Measurements from ENCODE around the gene ME1. TPM values are rescaled to one million over a fixed set of nuclear protein-coding genes. Genes with fewer than 3 reads are reported as not detected.

Gene ME1
- total RNA-seq, 1 donor from 2014 or later: 12.8 TPM

- Histone ChIP-seq H3K27me3 (no peaks in the 10 kb centered on the region), H3K36me3 (no peaks in the 10 kb centered on the region), H3K4me3 (no peak overlapping the region), H3K27ac (no peak overlapping the region), H3K9me3 (no peaks in the 10 kb centered on the region), H3K4me1 (peaks cover 8% of the 10 kb centered on the region)
- TF ChIP-seq CTCF (IDR thresholded peaks at IDR 0.05) (no peak), POLR2AphosphoS5 (IDR thresholded peaks at IDR 0.05; ENCODE audit: insufficient read depth in 1 of 2, low read depth in 1 of 2) (no peak), POLR2A (IDR thresholded peaks at IDR 0.05) (no peak)
- intact Hi-C loops (cut with DNase I): no loop called here
- no peak for DNase-seq (ENCODE audit: extremely low spot score in 2 of 2)
Observed at GRCh38 chr6:83199173-83199862, 231.5 kb downstream of the ME1 start.

GRCh38 chr6:83198486-83199172, 232.2 kb downstream of the ME1 start:
- intact Hi-C loops (cut with DNase I): no loop called here

GRCh38 chr6:83193747-83194566, 236.9 kb downstream of the ME1 start:
- H3K4me3 ChIP-seq: peak overlapping the region; percentile 89 to 96
- no peaks in the 10 kb centered on the region for H3K9me3 ChIP-seq
- no peaks in the 10 kb centered on the region for H3K27me3 ChIP-seq
- peak overlapping the region; percentile 74 for H3K27ac ChIP-seq
- intact Hi-C loops (cut with DNase I): no loop called here
- DNase-seq (ENCODE audit: extremely low spot score in 2 of 2): no peak
- no peaks in the 10 kb centered on the region for H3K36me3 ChIP-seq
- peaks cover 43% of the 10 kb centered on the region for H3K4me1 ChIP-seq
- no peak for TF ChIP-seq CTCF (IDR thresholded peaks at IDR 0.05)
- TF ChIP-seq POLR2A (IDR thresholded peaks at IDR 0.05): no peak
- TF ChIP-seq POLR2AphosphoS5 (IDR thresholded peaks at IDR 0.05; ENCODE audit: insufficient read depth in 1 of 2, low read depth in 1 of 2): no peak

More at GRCh38 chr6:83198486-83199172, 232.2 kb downstream of the ME1 start:
- Histone ChIP-seq H3K4me1 (peaks cover 13% of the 10 kb centered on the region), H3K9me3 (no peaks in the 10 kb centered on the region), H3K27me3 (no peaks in the 10 kb centered on the region), H3K4me3 (no peak overlapping the region), H3K36me3 (no peaks in the 10 kb centered on the region), H3K27ac (no peak overlapping the region)
- TF ChIP-seq CTCF (IDR thresholded peaks at IDR 0.05) (no peak), POLR2AphosphoS5 (IDR thresholded peaks at IDR 0.05; ENCODE audit: insufficient read depth in 1 of 2, low read depth in 1 of 2) (no peak), POLR2A (IDR thresholded peaks at IDR 0.05) (no peak)
- DNase-seq (ENCODE audit: extremely low spot score in 2 of 2): no peak

GRCh38 chr6:83192871-83193746, 237.7 kb downstream of the ME1 start, which contains the start of the genes PGM3 and RWDD2A:
TSS of gene PGM3 (minus strand) at chr6:83193265. CDS start at chr6:83191012, 2,253 bp downstream.
TSS of gene RWDD2A (plus strand) at chr6:83193357. CDS start at chr6:83194452, 1,095 bp downstream.
- H3K36me3 ChIP-seq: peaks cover 0 to 2% of the 10 kb centered on the region in 2 donors
- intact Hi-C loops (cut with DNase I): no loop called here
- no peak for TF ChIP-seq CTCF (IDR thresholded peaks at IDR 0.05)
- peak in 1 of 2 donors; percentile 77 for TF ChIP-seq POLR2A (IDR thresholded peaks at IDR 0.05)
- peak; percentile 77 to 92 for TF ChIP-seq POLR2AphosphoS5 (IDR thresholded peaks at IDR 0.05; ENCODE audit: insufficient read depth in 1 of 2, low read depth in 1 of 2)
- H3K9me3 ChIP-seq: no peaks in the 10 kb centered on the region
- H3K4me3 ChIP-seq: peak within 1 kb of the TSS; percentile 89 to 96
- peak within 1 kb of the TSS; percentile 74 for H3K27ac ChIP-seq
- DNase-seq (ENCODE audit: extremely low spot score in 2 of 2): peak in 1 of 2 donors; percentile 93
- H3K27me3 ChIP-seq: no peaks in the 10 kb centered on the region
- peaks cover 43% of the 10 kb centered on the region for H3K4me1 ChIP-seq

All from vagina (tissue), 2 donors.